Measurements from ENCODE around the gene CD22.
A peak's percentile ranks its signal among the peaks of the same experiment; 100 is the strongest.
"Not testable (repeated sequence)": the region's sequence is repeated elsewhere in the genome, so short reads cannot be mapped to it uniquely, and the experiment has no call there.

The CD22 gene

DNA sequence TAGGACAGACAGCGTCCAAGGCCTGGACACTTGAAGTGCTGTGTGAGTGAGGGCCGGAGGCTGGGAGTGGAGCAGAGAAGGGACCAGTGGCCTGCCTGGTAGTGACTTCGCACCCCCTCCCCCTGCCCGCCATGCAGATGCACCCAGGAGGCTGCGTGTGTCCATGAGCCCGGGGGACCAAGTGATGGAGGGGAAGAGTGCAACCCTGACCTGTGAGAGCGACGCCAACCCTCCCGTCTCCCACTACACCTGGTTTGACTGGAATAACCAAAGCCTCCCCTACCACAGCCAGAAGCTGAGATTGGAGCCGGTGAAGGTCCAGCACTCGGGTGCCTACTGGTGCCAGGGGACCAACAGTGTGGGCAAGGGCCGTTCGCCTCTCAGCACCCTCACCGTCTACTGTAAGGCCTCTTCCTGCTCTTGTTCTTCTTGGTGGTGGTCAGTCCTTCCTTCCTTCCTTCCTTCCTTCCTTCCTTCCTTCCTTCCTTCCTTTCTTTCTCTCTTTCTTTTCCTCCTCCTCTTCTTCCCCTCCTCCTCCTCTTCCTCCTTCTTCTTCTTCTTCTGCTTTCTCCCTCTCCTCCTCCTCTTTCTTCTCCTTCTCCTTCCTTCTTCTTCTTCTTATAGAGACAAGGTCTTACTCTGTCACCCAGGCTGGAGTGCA is 12.7 kb downstream of the CD22 start:
- no peak for DNase-seq (ENCODE audit: low spot score)

- no peak for DNase-seq (ENCODE audit: low spot score)
Measured at GRCh38 chr19:35342430-35342829, 13.4 kb downstream of the CD22 start.

GRCh38 chr19:35344511-35345031 is 15.6 kb downstream of the CD22 start:
- no peak for DNase-seq (ENCODE audit: low spot score)

DNA sequence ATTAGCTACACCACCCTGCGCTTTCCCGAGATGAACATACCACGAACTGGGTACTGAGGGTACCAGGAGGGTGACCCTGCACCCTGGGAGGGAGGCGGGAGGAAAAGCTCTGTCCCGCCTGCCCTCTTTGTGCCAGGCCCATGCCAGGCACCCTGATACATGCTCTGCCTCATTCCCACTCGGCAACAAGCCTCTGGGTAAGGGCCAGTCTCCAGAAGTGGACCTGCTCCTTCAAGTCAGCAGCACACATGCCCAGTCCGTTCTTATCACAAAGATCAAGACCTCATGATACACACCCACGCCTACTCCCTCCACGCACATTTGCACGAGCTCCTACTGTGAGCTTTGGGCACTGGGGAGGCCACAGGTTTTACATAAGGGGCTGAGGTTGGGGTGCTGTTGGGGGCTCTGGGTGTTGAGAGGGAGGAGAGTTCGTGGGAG is 16.7 kb downstream of the CD22 start:
- DNase-seq (ENCODE audit: low spot score), result no peak

GRCh38 chr19:35346193-35347052 is 17.4 kb downstream of the CD22 start:
- DNase-seq (ENCODE audit: low spot score), result peak; percentile 60

DNA sequence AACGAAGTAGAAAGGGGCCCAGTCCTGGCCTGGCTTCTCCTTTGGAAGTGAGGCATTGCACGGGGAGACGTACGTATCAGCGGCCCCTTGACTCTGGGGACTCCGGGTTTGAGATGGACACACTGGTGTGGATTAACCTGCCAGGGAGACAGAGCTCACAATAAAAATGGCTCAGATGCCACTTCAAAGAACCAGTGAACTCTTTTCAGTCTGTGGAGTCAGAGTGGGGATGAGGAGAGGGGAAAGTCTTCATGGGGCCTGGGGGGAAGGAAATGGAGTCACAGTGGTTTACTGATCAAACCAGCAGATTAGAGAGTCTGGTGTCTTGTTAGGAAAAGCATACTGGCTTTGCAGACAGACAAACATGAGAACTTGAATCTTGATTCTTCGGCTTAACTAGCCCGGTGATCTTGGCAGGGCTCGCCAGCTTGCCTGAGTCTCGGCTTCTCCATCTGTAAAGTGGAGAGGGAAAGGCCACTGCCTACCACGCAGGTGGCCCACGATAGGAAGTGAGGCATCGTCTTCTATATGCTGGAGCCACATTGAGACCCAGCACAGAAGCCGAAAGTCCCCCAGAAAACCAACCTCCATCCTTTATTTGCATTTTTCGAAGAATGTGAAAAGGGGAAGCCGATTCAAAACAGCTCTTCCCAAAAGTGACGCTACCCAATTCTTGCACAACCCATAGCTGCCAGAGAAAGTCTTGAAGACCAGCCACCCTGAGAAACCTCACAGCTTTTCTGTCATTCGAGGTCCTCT is 18.4 kb downstream of the CD22 start, which contains the start of gene FFAR1:
Gene FFAR1, plus strand, starts transcription at position 732 of the 759 bp plus-strand sequence. CDS start 3,650 bp downstream, outside the sequence.
- DNase-seq (ENCODE audit: low spot score), result peak; percentile 86

DNA sequence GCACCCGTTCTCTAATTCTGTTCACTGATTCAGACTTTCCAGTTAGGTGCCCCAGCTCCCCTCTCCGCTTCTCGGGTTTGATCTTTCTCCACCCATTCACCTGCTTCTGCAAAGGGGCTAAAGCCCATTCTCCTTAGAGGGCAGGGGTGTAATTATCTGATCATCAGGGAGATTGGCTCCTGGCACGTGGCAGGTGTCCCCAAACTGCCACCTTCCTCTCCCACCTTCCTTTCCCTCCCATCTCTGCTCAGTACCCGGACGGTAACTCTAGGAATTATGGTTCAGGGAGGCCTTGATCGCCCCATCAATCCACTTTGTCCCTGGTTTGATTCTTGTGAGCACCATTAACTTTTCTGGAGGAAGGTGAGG is 18.9 kb downstream of the CD22 start:
- DNase-seq (ENCODE audit: low spot score), result no peak

DNA sequence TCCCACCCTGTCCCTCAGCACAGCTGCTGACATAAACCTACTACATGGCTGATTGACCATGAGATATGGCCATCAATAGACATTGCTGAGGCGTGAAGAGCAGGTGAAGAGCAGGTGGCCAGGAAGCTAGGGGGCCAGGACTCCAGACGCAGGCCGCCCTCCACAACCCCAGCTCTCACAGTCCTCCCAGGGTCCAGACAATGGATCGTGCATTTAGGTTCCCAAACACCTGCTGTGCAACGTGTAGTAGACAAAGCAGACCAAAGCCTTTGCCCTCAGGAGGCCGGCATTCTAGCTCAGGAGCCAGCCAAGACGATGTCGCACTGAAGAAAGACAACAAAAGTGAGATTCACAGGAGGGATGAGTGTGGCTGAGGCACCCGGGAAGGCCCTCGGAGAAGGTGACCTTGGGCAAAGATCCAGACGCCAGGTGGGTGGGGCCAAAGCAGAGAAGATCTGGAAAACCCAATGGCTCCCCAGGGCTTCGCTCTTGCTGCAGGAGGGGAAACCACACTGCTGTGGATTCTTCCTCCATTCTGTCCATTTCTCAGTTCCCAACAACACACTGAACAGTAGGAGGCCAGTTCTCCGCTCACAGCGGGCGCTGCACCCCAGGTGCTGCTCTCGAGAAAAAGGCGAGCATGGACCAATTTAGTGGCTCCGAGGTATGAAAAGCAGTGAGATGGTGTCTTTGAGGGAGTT is 20.1 kb downstream of the CD22 start:
- DNase-seq (ENCODE audit: low spot score), result peak; percentile 75

- peak; percentile 41 for DNase-seq (ENCODE audit: low spot score)
Measured at GRCh38 chr19:35349614-35350521, 20.9 kb downstream of the CD22 start.

GRCh38 chr19:35350591-35350990 is 21.6 kb downstream of the CD22 start:
- no peak for DNase-seq (ENCODE audit: low spot score)

DNA sequence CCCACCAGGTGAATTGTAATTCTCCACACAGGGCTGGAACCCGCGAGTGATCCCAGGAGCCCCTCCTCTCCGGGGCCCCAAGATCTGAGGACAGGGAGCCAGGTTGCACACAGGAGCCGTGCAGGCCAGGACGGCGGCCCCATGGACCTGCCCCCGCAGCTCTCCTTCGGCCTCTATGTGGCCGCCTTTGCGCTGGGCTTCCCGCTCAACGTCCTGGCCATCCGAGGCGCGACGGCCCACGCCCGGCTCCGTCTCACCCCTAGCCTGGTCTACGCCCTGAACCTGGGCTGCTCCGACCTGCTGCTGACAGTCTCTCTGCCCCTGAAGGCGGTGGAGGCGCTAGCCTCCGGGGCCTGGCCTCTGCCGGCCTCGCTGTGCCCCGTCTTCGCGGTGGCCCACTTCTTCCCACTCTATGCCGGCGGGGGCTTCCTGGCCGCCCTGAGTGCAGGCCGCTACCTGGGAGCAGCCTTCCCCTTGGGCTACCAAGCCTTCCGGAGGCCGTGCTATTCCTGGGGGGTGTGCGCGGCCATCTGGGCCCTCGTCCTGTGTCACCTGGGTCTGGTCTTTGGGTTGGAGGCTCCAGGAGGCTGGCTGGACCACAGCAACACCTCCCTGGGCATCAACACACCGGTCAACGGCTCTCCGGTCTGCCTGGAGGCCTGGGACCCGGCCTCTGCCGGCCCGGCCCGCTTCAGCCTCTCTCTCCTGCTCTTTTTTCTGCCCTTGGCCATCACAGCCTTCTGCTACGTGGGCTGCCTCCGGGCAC is 22.6 kb downstream of the CD22 start:
- no peak for DNase-seq (ENCODE audit: low spot score)

DNA sequence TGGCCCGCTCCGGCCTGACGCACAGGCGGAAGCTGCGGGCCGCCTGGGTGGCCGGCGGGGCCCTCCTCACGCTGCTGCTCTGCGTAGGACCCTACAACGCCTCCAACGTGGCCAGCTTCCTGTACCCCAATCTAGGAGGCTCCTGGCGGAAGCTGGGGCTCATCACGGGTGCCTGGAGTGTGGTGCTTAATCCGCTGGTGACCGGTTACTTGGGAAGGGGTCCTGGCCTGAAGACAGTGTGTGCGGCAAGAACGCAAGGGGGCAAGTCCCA is 23.1 kb downstream of the CD22 start:
- no peak for DNase-seq (ENCODE audit: low spot score)

GRCh38 chr19:35352448-35353304 is 23.7 kb downstream of the CD22 start:
- DNase-seq (ENCODE audit: low spot score), result peak; percentile 78

DNA sequence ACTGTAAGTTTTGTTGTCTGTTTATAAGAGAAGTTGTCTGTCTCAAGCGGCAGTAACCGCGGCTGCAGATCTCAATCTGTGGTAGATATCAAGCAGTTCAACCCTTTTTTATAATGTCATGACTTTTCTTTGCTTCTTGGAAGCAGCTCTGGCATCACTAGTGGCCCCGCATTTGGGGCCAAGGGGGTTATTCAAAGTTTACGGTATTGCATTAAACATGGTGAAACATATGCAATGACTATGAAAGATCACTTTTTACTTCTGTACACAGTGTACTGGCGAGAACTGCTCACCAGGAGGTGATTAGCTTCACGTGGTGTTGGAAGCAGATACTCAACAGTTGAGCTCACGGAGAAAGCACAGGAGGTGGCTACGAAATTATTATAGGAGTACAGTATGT is 24.6 kb downstream of the CD22 start:
- no peak for DNase-seq (ENCODE audit: low spot score)

- no peak for DNase-seq (ENCODE audit: low spot score)
Measured at GRCh38 chr19:35354898-35355297, 25.9 kb downstream of the CD22 start.

- DNase-seq (ENCODE audit: low spot score), result no peak
Measured at GRCh38 chr19:35355791-35356460, 26.9 kb downstream of the CD22 start.

DNA sequence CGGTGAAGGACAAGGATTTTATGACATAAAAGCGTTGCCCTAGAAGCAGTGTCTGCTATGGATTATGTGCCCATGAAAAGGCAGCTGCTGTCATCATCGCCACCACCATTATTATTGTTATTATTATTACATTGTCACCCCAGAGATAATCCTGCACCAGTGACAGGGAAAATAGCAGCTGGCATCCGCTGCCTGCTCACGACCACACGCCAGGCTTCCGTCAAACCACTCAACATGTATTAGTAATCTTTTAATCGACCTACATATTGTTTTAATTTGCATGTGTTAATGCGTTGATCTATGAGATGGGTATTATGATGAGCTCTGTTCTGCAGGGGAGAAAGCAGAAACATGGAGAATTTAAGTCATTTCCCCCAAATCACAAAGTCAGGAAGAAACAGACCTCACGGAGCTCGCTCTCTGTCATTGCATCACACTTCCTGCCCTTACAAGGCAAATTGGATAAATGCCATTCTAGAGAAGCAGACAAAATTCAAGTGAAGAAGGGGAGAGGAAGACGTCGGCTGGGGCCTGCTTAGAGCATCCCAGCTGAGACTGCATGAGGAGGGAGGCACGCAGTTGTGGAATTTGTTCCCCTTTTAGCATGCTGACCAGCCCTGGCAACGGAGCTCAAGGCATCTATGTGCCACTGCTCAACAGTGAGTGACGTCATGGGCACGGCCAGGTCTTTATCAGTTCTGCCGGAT is 29.0 kb downstream of the CD22 start, which contains the start of gene FFAR3:
Gene FFAR3, plus strand, starts transcription at position 594 of the 707 bp plus-strand sequence. CDS start 431 bp downstream, outside the sequence.
- DNase-seq (ENCODE audit: low spot score), result no peak

- not testable (repeated sequence) for DNase-seq (ENCODE audit: low spot score)
Measured at GRCh38 chr19:35358834-35359233, 29.8 kb downstream of the CD22 start.

All from NAMALWA (cell line).